HepG2 (cell line): ENCODE measurements around the gene INF2. TPM values are rescaled to one million over a fixed set of nuclear protein-coding genes. Genes with fewer than 3 reads are reported as not detected.

Experiments used
- KLF11 ChIP-seq: IDR thresholded peaks from 2 replicates; pipeline ENCODE4 v1.6.1; 2016; ENCODE audit warnings: missing compliant biosample characterization
- KLF16 ChIP-seq, 2 experiments: sonication (generic) in 1 of 2; formaldehyde crosslinking in 1 of 2; IDR thresholded peaks; 2 replicates each; pipeline versions ENCODE4 v1.6.1 to v1.8.0; 2016 to 2023; ENCODE audit warnings: missing genetic modification reagents in 2 of 2, missing compliant biosample characterization in 1 of 2
- RAD21 ChIP-seq: fragments of 450-650 bp; formaldehyde crosslinking; IDR thresholded peaks from 2 replicates; pipeline ENCODE4 v1.5.0; 2020; ENCODE audit warnings: mild to moderate bottlenecking
- ZBTB7A ChIP-seq: sonication (generic); formaldehyde crosslinking; IDR thresholded peaks from 2 replicates; pipeline ENCODE4 v1.8.0; 2022; ENCODE audit warnings: mild to moderate bottlenecking, missing genetic modification reagents
- ZNF160 ChIP-seq: sonication (generic); formaldehyde crosslinking; IDR thresholded peaks from 2 replicates; pipeline ENCODE4 v1.8.0; 2022; ENCODE audit warnings: mild to moderate bottlenecking, inconsistent platforms, missing genetic modification reagents
- ZNF232 ChIP-seq: sonication (generic); formaldehyde crosslinking; IDR thresholded peaks from 2 replicates; pipeline ENCODE4 v1.4.0; 2020; ENCODE audit warnings: missing genetic modification reagents, borderline replicate concordance
- ZNF501 ChIP-seq: sonication (generic); formaldehyde crosslinking; IDR thresholded peaks from 2 replicates; pipeline ENCODE4 v1.5.1; 2020; ENCODE audit warnings: mild to moderate bottlenecking, moderate library complexity, missing genetic modification reagents
- ZNF816 ChIP-seq: sonication (generic); formaldehyde crosslinking; IDR thresholded peaks from 2 replicates; pipeline ENCODE4 v1.8.0; 2022; ENCODE audit warnings: missing genetic modification reagents, mild to moderate bottlenecking, borderline replicate concordance
- polyA plus RNA-seq, 8 experiments: library from polyadenylated mRNA; depleted of rRNA in 3 of 8; stranded (reverse) in 7 of 8; unstranded in 1 of 8; fragments of >200 nt; fragmentation: Illumina TruSeq in 4 of 8; extraction: Trizol in 4 of 8; gene quantifications; 2 replicates each; pipeline versions ENCODE4 v1.2.1 to v1.2.3, GENCODE V29; 2011 to 2016; ENCODE audit warnings: low read depth in 4 of 8, missing spikeins in 1 of 8, mixed read lengths in 1 of 8; ENCODE audit not compliant: insufficient read depth in 1 of 8
- total RNA-seq, 5 experiments: library from RNA; depleted of rRNA; stranded (reverse); fragments of >200 nt; fragmentation: Illumina TruSeq; extraction: Trizol; gene quantifications; 2 replicates each; pipeline ENCODE4 v1.2.3, GENCODE V29; 2016; ENCODE audit warnings: low read depth in 1 of 5
- TF ChIP-seq, protein P1 (sequence below): sonication (generic); formaldehyde crosslinking; IDR thresholded peaks from 2 replicates; pipeline ENCODE4 v1.5.1; 2020; ENCODE audit warnings: missing genetic modification reagents, mild to moderate bottlenecking, borderline replicate concordance
- TF ChIP-seq, protein P2 (sequence below): sonication (generic); formaldehyde crosslinking; IDR thresholded peaks from 2 replicates; pipeline ENCODE4 v1.8.1; 2022; ENCODE audit warnings: mild to moderate bottlenecking, missing genetic modification reagents
- TF ChIP-seq, protein P3 (sequence below): IDR thresholded peaks from 2 replicates; pipeline ENCODE4 v1.6.1; 2016; ENCODE audit warnings: missing genetic modification reagents, missing compliant biosample characterization
- TF ChIP-seq, protein P4 (sequence below): IDR thresholded peaks from 2 replicates; pipeline ENCODE4 v1.6.1; 2018; ENCODE audit warnings: missing genetic modification reagents
- TF ChIP-seq, protein P5 (sequence below): sonication (generic); formaldehyde crosslinking; IDR thresholded peaks from 2 replicates; pipeline ENCODE4 v1.4.0; 2020; ENCODE audit warnings: missing genetic modification reagents
- TF ChIP-seq, protein P6 (sequence below): sonication (generic); IDR thresholded peaks from 2 replicates; pipeline ENCODE4 v1.6.1; 2016; ENCODE audit warnings: low read depth, borderline replicate concordance
- TF ChIP-seq, protein P7 (sequence below): IDR thresholded peaks from 2 replicates; pipeline ENCODE4 v1.6.1; 2016; ENCODE audit warnings: low read depth, control low read depth

INF2 gene
- total and polyA plus RNA-seq, 2 of the 13 experiments (the other 11 are each of a cell fraction or from before 2014, with no cell fraction given), result 16.4 to 26.4 TPM

DNA sequence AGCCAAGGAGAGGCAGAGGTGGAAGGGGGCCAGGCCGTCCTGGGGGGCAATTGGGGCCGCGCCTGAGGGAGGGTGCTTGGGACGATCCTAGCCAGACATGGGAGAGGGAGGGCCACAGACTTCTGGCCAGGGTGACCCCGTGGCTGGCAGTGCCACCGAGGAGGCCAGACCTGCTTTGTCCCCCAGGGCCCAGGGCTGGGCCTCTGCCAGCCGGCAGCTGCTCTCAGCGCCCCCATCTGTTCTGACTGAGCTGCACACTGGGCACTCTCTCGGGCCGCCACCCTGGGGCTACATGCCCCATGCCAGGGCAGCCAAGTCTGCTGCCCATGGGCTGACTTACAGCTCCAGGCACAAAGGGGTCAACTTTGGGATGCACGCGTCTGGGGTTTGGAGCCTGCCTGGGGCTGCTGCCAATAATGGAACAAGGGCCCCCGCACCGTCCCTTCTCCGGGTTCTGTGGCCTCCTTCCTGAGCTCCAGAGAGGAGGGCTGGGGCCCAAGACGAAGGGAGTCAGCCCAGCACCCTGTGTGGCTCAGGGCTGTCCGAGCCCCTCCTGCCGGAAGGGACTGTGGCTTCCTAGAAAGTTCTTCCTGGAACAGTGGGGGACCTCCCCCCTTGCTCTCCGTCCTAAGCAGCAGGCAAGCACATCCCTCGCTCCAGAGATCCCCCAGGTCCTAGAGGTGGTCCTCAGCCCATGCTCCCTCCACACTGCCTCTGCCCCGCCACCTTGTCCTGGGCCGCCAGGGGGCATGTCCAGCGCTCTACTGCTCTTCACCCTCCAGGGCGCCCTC, 35.8 kb downstream of the INF2 start (continued):
- TF ChIP-seq, protein P1, sequence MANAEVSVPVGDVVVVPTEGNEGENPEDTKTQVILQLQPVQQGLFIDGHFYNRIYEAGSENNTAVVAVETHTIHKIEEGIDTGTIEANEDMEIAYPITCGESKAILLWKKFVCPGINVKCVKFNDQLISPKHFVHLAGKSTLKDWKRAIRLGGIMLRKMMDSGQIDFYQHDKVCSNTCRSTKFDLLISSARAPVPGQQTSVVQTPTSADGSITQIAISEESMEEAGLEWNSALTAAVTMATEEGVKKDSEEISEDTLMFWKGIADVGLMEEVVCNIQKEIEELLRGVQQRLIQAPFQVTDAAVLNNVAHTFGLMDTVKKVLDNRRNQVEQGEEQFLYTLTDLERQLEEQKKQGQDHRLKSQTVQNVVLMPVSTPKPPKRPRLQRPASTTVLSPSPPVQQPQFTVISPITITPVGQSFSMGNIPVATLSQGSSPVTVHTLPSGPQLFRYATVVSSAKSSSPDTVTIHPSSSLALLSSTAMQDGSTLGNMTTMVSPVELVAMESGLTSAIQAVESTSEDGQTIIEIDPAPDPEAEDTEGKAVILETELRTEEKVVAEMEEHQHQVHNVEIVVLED (CRISPR knock-in tag), result no peak
- TF ChIP-seq, protein P2, sequence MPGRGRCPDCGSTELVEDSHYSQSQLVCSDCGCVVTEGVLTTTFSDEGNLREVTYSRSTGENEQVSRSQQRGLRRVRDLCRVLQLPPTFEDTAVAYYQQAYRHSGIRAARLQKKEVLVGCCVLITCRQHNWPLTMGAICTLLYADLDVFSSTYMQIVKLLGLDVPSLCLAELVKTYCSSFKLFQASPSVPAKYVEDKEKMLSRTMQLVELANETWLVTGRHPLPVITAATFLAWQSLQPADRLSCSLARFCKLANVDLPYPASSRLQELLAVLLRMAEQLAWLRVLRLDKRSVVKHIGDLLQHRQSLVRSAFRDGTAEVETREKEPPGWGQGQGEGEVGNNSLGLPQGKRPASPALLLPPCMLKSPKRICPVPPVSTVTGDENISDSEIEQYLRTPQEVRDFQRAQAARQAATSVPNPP (CRISPR knock-in tag), result no peak
- TF ChIP-seq ZNF232 (no peak), RAD21 (peak; percentile 62; the same call in 1 of the 2 replicates), ZNF816 (0 out of 2 replicates have a peak, but pooled peaks have one; percentile 51), KLF11 (CRISPR knock-in tag) (0 out of 2 replicates have a peak, but pooled peaks have one; percentile 24), ZBTB7A (CRISPR knock-in tag) (peak; percentile 74; the same call in 1 of the 2 replicates), ZNF501 (CRISPR knock-in tag) (peak; percentile 48; the same call in 1 of the 2 replicates), KLF16 (CRISPR knock-in tag; IDR thresholded peaks at IDR 0.05) (no peak), ZNF160 (CRISPR knock-in tag) (0 out of 2 replicates have a peak, but pooled peaks have one; percentile 10)
- TF ChIP-seq, protein P3, sequence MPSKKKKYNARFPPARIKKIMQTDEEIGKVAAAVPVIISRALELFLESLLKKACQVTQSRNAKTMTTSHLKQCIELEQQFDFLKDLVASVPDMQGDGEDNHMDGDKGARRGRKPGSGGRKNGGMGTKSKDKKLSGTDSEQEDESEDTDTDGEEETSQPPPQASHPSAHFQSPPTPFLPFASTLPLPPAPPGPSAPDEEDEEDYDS, result peak; percentile 32; the same call in 1 of the 2 replicates
- TF ChIP-seq, protein P4, sequence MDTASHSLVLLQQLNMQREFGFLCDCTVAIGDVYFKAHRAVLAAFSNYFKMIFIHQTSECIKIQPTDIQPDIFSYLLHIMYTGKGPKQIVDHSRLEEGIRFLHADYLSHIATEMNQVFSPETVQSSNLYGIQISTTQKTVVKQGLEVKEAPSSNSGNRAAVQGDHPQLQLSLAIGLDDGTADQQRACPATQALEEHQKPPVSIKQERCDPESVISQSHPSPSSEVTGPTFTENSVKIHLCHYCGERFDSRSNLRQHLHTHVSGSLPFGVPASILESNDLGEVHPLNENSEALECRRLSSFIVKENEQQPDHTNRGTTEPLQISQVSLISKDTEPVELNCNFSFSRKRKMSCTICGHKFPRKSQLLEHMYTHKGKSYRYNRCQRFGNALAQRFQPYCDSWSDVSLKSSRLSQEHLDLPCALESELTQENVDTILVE (CRISPR knock-in tag), result 0 out of 2 replicates have a peak, but pooled peaks have one; percentile 46
- TF ChIP-seq, protein P5, sequence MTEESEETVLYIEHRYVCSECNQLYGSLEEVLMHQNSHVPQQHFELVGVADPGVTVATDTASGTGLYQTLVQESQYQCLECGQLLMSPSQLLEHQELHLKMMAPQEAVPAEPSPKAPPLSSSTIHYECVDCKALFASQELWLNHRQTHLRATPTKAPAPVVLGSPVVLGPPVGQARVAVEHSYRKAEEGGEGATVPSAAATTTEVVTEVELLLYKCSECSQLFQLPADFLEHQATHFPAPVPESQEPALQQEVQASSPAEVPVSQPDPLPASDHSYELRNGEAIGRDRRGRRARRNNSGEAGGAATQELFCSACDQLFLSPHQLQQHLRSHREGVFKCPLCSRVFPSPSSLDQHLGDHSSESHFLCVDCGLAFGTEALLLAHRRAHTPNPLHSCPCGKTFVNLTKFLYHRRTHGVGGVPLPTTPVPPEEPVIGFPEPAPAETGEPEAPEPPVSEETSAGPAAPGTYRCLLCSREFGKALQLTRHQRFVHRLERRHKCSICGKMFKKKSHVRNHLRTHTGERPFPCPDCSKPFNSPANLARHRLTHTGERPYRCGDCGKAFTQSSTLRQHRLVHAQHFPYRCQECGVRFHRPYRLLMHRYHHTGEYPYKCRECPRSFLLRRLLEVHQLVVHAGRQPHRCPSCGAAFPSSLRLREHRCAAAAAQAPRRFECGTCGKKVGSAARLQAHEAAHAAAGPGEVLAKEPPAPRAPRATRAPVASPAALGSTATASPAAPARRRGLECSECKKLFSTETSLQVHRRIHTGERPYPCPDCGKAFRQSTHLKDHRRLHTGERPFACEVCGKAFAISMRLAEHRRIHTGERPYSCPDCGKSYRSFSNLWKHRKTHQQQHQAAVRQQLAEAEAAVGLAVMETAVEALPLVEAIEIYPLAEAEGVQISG (CRISPR knock-in tag), result peak; percentile 52; the same call in 1 of the 2 replicates
- TF ChIP-seq, protein P6, sequence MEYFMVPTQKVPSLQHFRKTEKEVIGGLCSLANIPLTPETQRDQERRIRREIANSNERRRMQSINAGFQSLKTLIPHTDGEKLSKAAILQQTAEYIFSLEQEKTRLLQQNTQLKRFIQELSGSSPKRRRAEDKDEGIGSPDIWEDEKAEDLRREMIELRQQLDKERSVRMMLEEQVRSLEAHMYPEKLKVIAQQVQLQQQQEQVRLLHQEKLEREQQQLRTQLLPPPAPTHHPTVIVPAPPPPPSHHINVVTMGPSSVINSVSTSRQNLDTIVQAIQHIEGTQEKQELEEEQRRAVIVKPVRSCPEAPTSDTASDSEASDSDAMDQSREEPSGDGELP, result peak; percentile 23; the same call in 1 of the 2 replicates
- TF ChIP-seq, protein P7, sequence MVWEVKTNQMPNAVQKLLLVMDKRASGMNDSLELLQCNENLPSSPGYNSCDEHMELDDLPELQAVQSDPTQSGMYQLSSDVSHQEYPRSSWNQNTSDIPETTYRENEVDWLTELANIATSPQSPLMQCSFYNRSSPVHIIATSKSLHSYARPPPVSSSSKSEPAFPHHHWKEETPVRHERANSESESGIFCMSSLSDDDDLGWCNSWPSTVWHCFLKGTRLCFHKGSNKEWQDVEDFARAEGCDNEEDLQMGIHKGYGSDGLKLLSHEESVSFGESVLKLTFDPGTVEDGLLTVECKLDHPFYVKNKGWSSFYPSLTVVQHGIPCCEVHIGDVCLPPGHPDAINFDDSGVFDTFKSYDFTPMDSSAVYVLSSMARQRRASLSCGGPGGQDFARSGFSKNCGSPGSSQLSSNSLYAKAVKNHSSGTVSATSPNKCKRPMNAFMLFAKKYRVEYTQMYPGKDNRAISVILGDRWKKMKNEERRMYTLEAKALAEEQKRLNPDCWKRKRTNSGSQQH, result peak; percentile 48; the same call in 1 of the 2 replicates
